Left ventricle myocardium inferior (tissue), 1 donor: Measurements from ENCODE around the gene NR2F6. TPM values are rescaled to one million over a fixed set of nuclear protein-coding genes. Genes with fewer than 3 reads are reported as not detected.

Experiments used
- DNase-seq: peaks from one replicate; pipeline ENCODE4 v3.0.0-alpha.2; 2020
- H3K27ac ChIP-seq: fragments of 200-600 bp; replicated peaks from 2 replicates; pipeline ENCODE4 v1.8.0; 2021
- H3K27me3 ChIP-seq: fragments of 200-600 bp; 2 replicates; pipeline ENCODE4 v1.8.0; 2021; ENCODE audit warnings: low read depth
- H3K36me3 ChIP-seq: fragments of 200-600 bp; 2 replicates; pipeline ENCODE4 v1.8.0; 2021
- H3K4me1 ChIP-seq: fragments of 200-600 bp; 2 replicates; pipeline ENCODE4 v1.8.0; 2021
- H3K4me3 ChIP-seq: fragments of 200-600 bp; 2 replicates; pipeline ENCODE4 v1.8.0; 2021; ENCODE audit warnings: mild to moderate bottlenecking, moderate library complexity
- H3K9me3 ChIP-seq: fragments of 200-600 bp; replicated peaks from 2 replicates; pipeline ENCODE4 v1.8.0; 2021
- intact Hi-C: fragments of 100-400 bp; cut with micrococcal nuclease; formaldehyde crosslinking; loops from one replicate; pipeline ENCODE4 v1.11.0; 2022
- total RNA-seq: library from RNA; stranded (reverse); fragmentation: NEBNext Ultra II Directional; extraction: Animal tissue kit (Norgen Biotek cat#: 25700); gene quantifications from one replicate; pipeline ENCODE4 v1.2.1, GENCODE V29; 2021
- TF ChIP-seq, protein P1 (sequence below): fragments of 200-600 bp; IDR thresholded peaks from 2 replicates; pipeline ENCODE4 v1.8.0; 2021; ENCODE audit warnings: antibody characterized with exemption, mild to moderate bottlenecking, borderline replicate concordance
- donor health status: DM: no; HTN: yes; CAD: no; lungs with severe emphysema.

NR2F6 gene
- total RNA-seq, 1 donor from 2014 or later, result 60.1 TPM

DNA sequence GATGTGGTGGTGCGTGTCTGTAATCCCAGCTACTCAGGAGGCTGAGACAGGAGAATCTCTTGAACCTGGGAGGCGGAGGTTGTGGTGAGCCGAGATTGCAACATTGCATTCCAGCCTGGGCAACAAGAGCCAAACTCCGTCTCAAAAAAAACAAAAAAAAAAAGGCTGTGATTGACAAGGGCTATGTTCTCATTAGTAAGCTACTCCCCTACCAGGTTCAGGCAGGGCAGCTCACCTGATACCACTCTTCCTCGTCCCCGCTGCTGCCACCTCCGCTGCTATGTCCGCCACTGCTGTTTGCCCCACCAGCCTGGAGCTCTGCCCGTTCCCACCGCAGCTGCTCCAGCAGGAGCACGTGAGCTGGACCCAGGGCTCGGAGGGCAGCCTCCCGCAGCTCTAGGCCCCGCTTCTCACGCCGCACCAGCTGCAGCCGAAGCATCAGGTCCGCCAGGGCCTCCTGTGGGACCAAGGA, 9.5 kb upstream of the NR2F6 start:
- H3K27me3 ChIP-seq, result no peaks in the 10 kb centered on the region
- H3K9me3 ChIP-seq, result peaks cover 13% of the 10 kb centered on the region
- no peaks in the 10 kb centered on the region for H3K4me1 ChIP-seq
- H3K36me3 ChIP-seq, result peaks cover 21% of the 10 kb centered on the region
- no peak overlapping the region for H3K4me3 ChIP-seq
- DNase-seq, result no peak
- TF ChIP-seq, protein P1, sequence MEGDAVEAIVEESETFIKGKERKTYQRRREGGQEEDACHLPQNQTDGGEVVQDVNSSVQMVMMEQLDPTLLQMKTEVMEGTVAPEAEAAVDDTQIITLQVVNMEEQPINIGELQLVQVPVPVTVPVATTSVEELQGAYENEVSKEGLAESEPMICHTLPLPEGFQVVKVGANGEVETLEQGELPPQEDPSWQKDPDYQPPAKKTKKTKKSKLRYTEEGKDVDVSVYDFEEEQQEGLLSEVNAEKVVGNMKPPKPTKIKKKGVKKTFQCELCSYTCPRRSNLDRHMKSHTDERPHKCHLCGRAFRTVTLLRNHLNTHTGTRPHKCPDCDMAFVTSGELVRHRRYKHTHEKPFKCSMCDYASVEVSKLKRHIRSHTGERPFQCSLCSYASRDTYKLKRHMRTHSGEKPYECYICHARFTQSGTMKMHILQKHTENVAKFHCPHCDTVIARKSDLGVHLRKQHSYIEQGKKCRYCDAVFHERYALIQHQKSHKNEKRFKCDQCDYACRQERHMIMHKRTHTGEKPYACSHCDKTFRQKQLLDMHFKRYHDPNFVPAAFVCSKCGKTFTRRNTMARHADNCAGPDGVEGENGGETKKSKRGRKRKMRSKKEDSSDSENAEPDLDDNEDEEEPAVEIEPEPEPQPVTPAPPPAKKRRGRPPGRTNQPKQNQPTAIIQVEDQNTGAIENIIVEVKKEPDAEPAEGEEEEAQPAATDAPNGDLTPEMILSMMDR, result no peak
- intact Hi-C loops, result no loop called here
- no peak overlapping the region for H3K27ac ChIP-seq

DNA sequence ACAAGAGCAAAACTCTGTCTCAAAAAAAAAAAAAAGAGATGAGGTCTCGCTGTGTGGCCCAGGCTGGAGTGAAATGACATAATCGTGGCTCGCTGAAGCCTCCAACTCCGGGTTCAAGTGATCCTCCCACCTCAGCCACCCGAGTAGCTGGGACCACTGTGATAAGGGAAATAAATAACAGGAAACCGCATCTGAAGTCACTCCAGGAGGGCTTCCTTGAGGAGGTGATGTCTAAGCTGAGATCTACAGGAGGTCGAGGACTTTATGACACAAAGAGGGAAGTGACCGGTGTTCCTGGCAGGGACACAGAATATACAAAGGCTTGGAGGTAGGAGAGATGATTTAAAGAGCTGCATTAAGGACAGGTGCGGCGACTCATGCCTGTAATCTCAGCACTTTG, 8.9 kb upstream of the NR2F6 start:
- no peak for DNase-seq
- Histone ChIP-seq H3K4me1 (no peaks in the 10 kb centered on the region), H3K27me3 (no peaks in the 10 kb centered on the region), H3K4me3 (no peak overlapping the region), H3K9me3 (peaks cover 8% of the 10 kb centered on the region), H3K36me3 (peaks cover 18% of the 10 kb centered on the region), H3K27ac (no peak overlapping the region)
- intact Hi-C loops, result no loop called here
- TF ChIP-seq, protein P1, result no peak

DNA sequence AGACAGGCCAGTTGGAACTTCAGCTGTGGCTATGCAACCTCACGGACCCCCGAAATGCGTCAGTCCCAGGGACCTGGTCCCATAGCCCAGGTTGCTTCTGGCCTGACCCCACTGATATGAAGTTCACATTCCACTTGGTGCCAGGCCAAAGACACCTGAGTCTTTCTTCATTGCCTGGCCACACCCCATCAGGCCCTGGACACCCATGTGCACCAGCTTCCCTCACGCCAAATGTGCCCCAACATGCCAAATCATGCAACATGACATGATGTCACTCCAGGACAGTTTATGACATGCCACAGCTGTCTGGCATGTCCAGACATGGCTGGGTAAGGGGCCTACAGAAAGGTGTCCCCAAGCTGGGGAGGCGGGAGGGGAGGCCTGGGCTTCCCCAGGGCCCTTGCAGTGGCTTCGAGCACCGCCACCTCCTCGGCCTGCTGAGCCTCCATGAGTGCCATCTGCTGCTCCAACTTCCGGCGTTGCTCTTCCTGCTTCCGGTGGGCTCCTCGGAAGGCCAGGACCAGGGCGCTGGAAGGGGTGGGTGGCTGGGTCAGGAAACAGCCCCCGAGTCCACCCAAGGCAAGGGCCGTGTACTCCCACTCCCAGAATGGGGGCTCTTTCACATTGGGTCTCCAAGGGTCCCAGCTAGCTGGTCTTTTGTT, 4.3 kb upstream of the NR2F6 start:
- intact Hi-C loops, result no loop called here

DNA sequence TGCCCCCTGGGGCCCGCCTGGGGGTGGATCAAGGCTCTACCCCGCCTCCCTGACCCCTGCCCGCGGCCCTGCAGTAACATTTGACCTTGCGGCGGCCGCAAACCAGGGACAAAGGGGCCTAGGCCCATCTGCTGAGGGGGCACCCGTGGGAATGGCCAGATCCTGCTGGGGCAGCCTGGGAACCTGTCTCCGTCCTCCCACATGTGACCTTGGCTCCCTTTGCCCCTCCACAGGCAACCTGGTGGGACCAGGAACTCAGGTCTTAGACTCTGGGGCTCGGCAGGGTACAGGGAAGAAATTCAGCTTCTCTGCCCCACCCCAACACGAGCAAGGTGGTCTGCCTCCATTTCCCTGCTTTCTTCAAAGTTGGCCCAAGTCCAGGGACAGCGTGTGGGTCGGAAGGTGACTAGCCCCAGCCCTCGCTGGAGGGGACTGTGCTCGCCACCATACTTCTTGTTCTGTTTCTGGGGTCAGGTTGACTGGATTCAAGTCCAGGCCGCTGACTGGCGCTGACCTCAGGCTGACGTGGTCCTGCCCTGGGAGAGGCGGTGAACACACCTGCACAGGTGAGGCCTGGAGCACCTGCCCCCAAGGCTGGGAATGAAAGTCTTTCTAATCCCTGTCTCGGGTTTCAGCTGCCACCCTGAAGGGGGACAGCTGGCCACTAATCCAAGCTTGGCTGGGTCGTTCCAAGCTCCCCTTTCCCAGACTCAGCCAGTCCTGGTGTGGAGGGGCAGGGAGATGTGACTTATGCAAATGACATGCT, 2.5 kb upstream of the NR2F6 start:
- H3K4me3 ChIP-seq, result no peak overlapping the region
- H3K27me3 ChIP-seq, result no peaks in the 10 kb centered on the region
- intact Hi-C loops, result no loop called here
- peaks cover 6% of the 10 kb centered on the region for H3K36me3 ChIP-seq
- H3K4me1 ChIP-seq, result peaks cover 31% of the 10 kb centered on the region
- H3K27ac ChIP-seq, result no peak overlapping the region
- H3K9me3 ChIP-seq, result no peaks in the 10 kb centered on the region
- no peak for DNase-seq
- TF ChIP-seq, protein P1, result no peak

More for the DNA sequence above, 4.3 kb upstream of the NR2F6 start:
- TF ChIP-seq, protein P1, result no peak
- H3K4me1 ChIP-seq, result peaks cover 13% of the 10 kb centered on the region
- no peak overlapping the region for H3K27ac ChIP-seq
- H3K4me3 ChIP-seq, result no peak overlapping the region
- peaks cover 6% of the 10 kb centered on the region for H3K36me3 ChIP-seq
- H3K9me3 ChIP-seq, result no peaks in the 10 kb centered on the region
- DNase-seq, result no peak
- no peaks in the 10 kb centered on the region for H3K27me3 ChIP-seq

DNA sequence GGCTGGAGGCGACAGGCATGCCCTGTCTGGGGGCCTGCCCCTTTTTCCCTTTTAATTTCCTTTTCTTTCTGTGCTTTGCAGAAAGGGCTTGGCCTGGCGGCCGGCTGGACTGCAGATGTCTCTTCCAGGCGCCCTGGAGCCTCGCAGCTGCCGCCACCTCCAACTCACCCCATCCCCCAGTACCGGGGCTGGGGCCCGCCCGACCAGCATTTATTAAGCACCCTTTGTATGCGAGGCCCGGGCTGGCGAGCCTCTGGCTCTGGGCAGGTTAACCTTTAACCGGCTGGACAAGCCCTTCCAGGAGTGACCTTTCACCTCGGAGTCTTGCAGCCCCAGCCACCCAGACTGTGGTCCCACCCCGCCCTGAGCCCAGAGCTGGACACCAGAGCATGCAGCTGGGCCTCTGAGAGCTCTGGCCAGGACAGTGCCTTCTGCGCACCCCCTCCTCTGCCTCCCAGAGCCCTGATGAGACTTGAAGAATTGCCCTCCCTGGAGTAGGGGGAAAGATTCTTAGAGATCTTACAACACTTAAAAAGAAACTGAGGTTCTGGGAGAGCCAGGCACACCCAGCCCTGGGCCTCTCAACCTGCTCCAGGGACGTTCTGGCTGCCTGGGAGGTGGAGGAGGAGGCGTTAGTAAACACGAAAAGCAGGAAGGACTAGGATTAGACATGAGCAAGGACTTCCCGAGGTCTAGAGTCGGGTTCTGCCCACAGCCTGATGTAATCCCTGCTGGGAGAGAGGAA, 1.1 kb upstream of the NR2F6 start:
- Histone ChIP-seq H3K27ac (peak overlapping the region; percentile 93), H3K27me3 (no peaks in the 10 kb centered on the region), H3K36me3 (no peaks in the 10 kb centered on the region), H3K9me3 (no peaks in the 10 kb centered on the region), H3K4me3 (peak overlapping the region; percentile 91), H3K4me1 (peaks cover 44% of the 10 kb centered on the region)
- DNase-seq, result peak; percentile 49
- intact Hi-C loops, result no loop called here
- TF ChIP-seq, protein P1, result no peak
